Aorta (tissue), 5 donors: ENCODE data around the gene C22orf31. TPM values are rescaled to one million over a fixed set of nuclear protein-coding genes. Genes with fewer than 3 reads are reported as not detected.
"Not testable (repeated sequence)": the region's sequence is repeated elsewhere in the genome, so short reads cannot be mapped to it uniquely, and the experiment has no call there.

Source experiments
- ATAC-seq: fragments of 200-7000 bp; cut with Tn5 transposase; one replicate; pipeline ENCODE4 v1.9.1; 2022; ENCODE audit warnings: moderate library complexity; ENCODE audit not compliant: low FRiP score
- DNase-seq, 2 donors: peaks; one replicate each; pipeline ENCODE4 v3.0.0-alpha.2; 2020
- H3K27ac ChIP-seq, 2 donors: one replicate each; pipeline ENCODE4 v1.5.1; 2013; ENCODE audit warnings: low read length in 2 of 2, mild to moderate bottlenecking in 2 of 2, moderate library complexity in 2 of 2, control low read depth in 1 of 2, inconsistent platforms in 1 of 2, low read depth in 1 of 2
- H3K27me3 ChIP-seq, 2 donors: one replicate each; pipeline ENCODE4 v1.6.1; 2013; ENCODE audit warnings: control low read depth in 1 of 2, low read length in 1 of 2, mild to moderate bottlenecking in 1 of 2, moderate library complexity in 1 of 2; ENCODE audit not compliant: insufficient read depth in 2 of 2, control insufficient read depth in 1 of 2
- H3K36me3 ChIP-seq, 2 donors: one replicate each; pipeline ENCODE4 v1.6.1; 2013; ENCODE audit warnings: control low read depth in 1 of 2, low read length in 1 of 2, mild to moderate bottlenecking in 1 of 2; ENCODE audit not compliant: insufficient read depth in 2 of 2, control insufficient read depth in 1 of 2
- H3K4me1 ChIP-seq, 2 donors: one replicate each; pipeline ENCODE4 v1.6.1; 2013; ENCODE audit warnings: low read length in 2 of 2, control low read depth in 1 of 2, mild to moderate bottlenecking in 1 of 2, moderate library complexity in 1 of 2; ENCODE audit not compliant: insufficient read depth in 2 of 2, control insufficient read depth in 1 of 2
- H3K4me3 ChIP-seq, 2 donors: one replicate each; pipeline ENCODE4 v1.5.1; 2013; ENCODE audit warnings: low read length in 2 of 2, control low read depth in 1 of 2, mild to moderate bottlenecking in 1 of 2
- H3K9me3 ChIP-seq: one replicate; pipeline ENCODE4 v1.6.1; 2013; ENCODE audit warnings: mild to moderate bottlenecking, low read length; ENCODE audit not compliant: control insufficient read depth
- whole genome bisulfite sequencing, 2 donors: extraction: QIAGEN DNeasy Blood & Tissue Kit; methylation state at CpG; one replicate each; pipeline ENCODE4 v1.1.7; 2013; 5-methylcytosine and 5-hydroxymethylcytosine counted together
- intact Hi-C, 2 donors: fragments of 100-400 bp; cut with DNase I; formaldehyde crosslinking; loops; one replicate each; pipeline versions ENCODE4 v1.14.2 to v1.15.0; 2022
- polyA plus RNA-seq, 2 donors: library from polyadenylated mRNA; stranded (reverse); fragments of 200-250 nt; gene quantifications; one replicate each; pipeline ENCODE4 v1.2.3, GENCODE V29; 2013
- total RNA-seq, 2 donors: library from RNA; stranded (reverse); fragmentation: NEBNext Ultra II Directional; extraction: Animal tissue kit (Norgen Biotek cat#: 25700); gene quantifications; one replicate each; pipeline ENCODE4 v1.2.1, GENCODE V29; 2021
- donor health status: healthy with polysubstance abuse.
- donor health status: Bipolar disorder and iron deficiency.
- donor health status: DM: no; HTN: no; CAD: no.
- donor health status: DM: no; HTN: no; CAD: no.
- donor health status: DM: yes; HTN: yes; CAD: no.

Gene C22orf31
- total and polyA plus RNA-seq, 4 donors = not detected

GRCh38 chr22:29087012-29087411 is 25.4 kb upstream of the C22orf31 start:
- Histone ChIP-seq H3K9me3 (no peaks in the 10 kb centered on the region), H3K27ac (no peak overlapping the region), H3K4me3 (no peak overlapping the region), H3K36me3 (no peaks in the 10 kb centered on the region), H3K4me1 (no peaks in the 10 kb centered on the region), H3K27me3 (no peaks in the 10 kb centered on the region)
- no peak for DNase-seq
- intact Hi-C loops = no loop called here
- ATAC-seq = no peak
- 97 to 98% methylated on average over 2 of the region's 2 CpGs for WGBS, 2 donors

- no peaks in the 10 kb centered on the region for H3K36me3 ChIP-seq
- 83 to 86% methylated on average over 5 of the region's 5 CpGs for WGBS, 2 donors
- ATAC-seq = no peak
Observed at GRCh38 chr22:29083933-29084591, 22.4 kb upstream of the C22orf31 start.

GRCh38 chr22:29083576-29083932 is 21.9 kb upstream of the C22orf31 start:
- peak in 1 of 2 donors; percentile 55 for DNase-seq
- 97% methylated on average over 7 of the region's 7 CpGs for WGBS, 2 donors
- H3K27ac ChIP-seq, ATAC-seq, H3K27me3 ChIP-seq, H3K4me3 ChIP-seq, H3K36me3 ChIP-seq, H3K4me1 ChIP-seq, intact Hi-C loops, H3K9me3 ChIP-seq: not testable (repeated sequence)

More at GRCh38 chr22:29083933-29084591, 22.4 kb upstream of the C22orf31 start:
- Histone ChIP-seq H3K9me3 (no peaks in the 10 kb centered on the region), H3K4me1 (no peaks in the 10 kb centered on the region), H3K27ac (no peak overlapping the region), H3K27me3 (no peaks in the 10 kb centered on the region), H3K4me3 (no peak overlapping the region)
- no peak for DNase-seq
- intact Hi-C loops = no loop called here

DNA sequence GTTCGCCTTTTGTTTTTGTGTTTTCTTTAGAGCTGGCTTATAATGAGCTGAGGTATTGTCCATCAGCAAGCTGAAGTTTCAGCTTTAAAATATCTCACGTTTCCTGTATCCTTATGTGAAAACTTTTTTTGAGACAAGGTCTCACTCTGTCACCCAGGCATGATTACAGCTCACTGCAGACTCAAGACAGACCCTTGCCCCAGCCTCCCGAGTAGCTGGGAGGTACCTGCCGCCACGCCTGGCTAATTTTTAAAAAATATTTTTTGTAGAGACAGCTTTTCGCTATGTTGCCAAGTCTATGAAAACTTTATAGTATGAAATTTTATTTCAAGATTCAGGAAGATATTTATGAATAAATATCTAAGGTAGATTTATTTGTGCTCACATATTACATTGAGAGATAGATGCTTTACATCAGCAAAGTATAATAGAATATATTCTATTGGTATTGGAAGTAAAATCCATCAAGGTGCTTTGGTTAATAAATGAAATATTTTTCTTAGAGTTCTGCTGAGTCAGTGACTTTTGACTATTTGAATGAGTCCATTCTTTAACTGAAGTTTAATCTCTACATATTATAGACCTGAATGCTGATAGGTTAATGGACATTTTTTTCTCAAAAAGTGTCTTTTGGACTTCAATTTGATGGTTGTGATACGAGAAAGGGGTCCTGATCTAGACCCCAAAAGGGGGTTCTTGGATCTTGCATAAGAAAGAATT is 21.4 kb upstream of the C22orf31 start:
- H3K27ac ChIP-seq = no peak overlapping the region
- intact Hi-C loops = no loop called here
- ATAC-seq (no peak), DNase-seq (no peak)
- no peaks in the 10 kb centered on the region for H3K4me1 ChIP-seq
- H3K4me3 ChIP-seq = no peak overlapping the region
- 83 to 90% methylated on average over 7 of the region's 7 CpGs for WGBS, 2 donors
- H3K27me3 ChIP-seq = no peaks in the 10 kb centered on the region
- no peaks in the 10 kb centered on the region for H3K36me3 ChIP-seq
- H3K9me3 ChIP-seq = no peaks in the 10 kb centered on the region

DNA sequence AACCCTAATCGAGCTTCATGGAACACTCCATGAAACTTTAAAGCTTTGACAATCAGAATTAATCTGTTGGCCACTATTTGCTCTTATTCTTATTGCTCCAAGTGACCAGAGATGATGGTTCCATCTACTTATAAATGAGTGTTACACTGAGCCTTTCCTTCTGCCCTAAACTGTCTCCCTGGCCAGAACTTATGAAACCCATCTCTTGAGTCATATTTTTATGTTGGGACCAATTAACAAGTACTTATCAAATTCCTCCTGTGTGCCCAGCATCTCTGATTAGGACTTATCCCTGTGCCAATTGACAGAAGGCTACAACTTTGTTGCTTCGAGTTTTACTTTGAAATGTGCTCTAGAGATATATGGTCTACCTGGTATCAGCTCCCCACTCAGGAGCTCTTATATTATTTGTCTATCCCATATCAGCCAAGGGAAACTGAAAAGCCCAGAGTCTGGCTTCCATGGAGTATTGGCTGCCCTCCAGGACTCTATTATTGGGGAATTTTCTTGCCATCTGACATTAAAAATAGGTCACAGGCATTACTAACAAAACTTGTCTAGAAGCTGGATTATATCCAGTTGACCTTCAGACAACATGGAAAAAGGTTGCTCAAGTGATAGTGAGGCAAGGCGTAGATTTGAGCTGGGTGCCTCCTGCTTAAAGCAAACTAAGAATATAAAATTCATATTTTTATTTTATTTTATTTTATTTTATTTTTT is 20.0 kb upstream of the C22orf31 start:
- H3K27me3 ChIP-seq = no peaks in the 10 kb centered on the region
- peak; percentile 58 for ATAC-seq
- intact Hi-C loops = no loop called here

GRCh38 chr22:29080106-29080975 is 18.7 kb upstream of the C22orf31 start:
- no peaks in the 10 kb centered on the region for H3K4me1 ChIP-seq
- no peak overlapping the region for H3K27ac ChIP-seq
- intact Hi-C loops = no loop called here
- peak; percentile 53 for ATAC-seq
- H3K36me3 ChIP-seq = no peaks in the 10 kb centered on the region
- WGBS, 2 donors = 79 to 89% methylated on average over 7 of the region's 7 CpGs
- H3K27me3 ChIP-seq = no peaks in the 10 kb centered on the region
- H3K9me3 ChIP-seq = no peaks in the 10 kb centered on the region
- no peak overlapping the region for H3K4me3 ChIP-seq
- DNase-seq = no peak

More for the DNA sequence above, 20.0 kb upstream of the C22orf31 start:
- Histone ChIP-seq H3K27ac (no peak overlapping the region), H3K4me3 (no peak overlapping the region), H3K4me1 (no peaks in the 10 kb centered on the region), H3K9me3 (no peaks in the 10 kb centered on the region), H3K36me3 (no peaks in the 10 kb centered on the region)
- no peak for DNase-seq
- WGBS, 2 donors = 10 to 32% methylated on average over 3 of the region's 3 CpGs

- intact Hi-C loops = no loop called here
- H3K9me3 ChIP-seq = no peaks in the 10 kb centered on the region
- no peaks in the 10 kb centered on the region for H3K4me1 ChIP-seq
- ATAC-seq (no peak), DNase-seq (no peak)
- WGBS, 2 donors = 78 to 82% methylated on average over 8 of the region's 8 CpGs
- no peaks in the 10 kb centered on the region for H3K36me3 ChIP-seq
- no peaks in the 10 kb centered on the region for H3K27me3 ChIP-seq
- H3K27ac ChIP-seq = no peak overlapping the region
- H3K4me3 ChIP-seq = no peak overlapping the region
Observed at GRCh38 chr22:29079218-29079901, 17.7 kb upstream of the C22orf31 start.

DNA sequence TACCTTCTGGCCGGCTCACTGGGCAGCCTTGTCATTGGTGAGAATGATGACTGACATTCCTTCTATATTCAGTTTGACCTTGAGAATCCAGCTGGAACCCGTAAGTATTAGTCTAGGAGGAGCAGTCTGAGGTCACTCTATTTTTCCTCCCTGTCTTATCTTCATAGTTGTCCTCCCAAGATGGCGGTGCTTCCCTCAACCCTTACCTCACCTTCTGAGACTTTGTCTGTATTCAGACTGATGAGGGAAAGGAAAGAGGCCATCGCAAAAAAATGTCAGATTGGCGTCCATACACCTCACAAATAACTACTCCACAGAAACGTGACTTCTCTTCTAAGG is 17.2 kb upstream of the C22orf31 start:
- WGBS, 2 donors = 92% methylated on average over 6 of the region's 6 CpGs
- Histone ChIP-seq H3K4me3 (no peak overlapping the region), H3K27me3 (no peaks in the 10 kb centered on the region), H3K27ac (no peak overlapping the region), H3K4me1 (no peaks in the 10 kb centered on the region), H3K36me3 (no peaks in the 10 kb centered on the region), H3K9me3 (no peaks in the 10 kb centered on the region)
- ATAC-seq (no peak), DNase-seq (no peak)
- intact Hi-C loops = no loop called here
